ENCODE results near the gene PLA2G4E. TPM values are rescaled to one million over a fixed set of nuclear protein-coding genes. Genes with fewer than 3 reads are reported as not detected.

The PLA2G4E gene
- total RNA-seq = not detected

DNA sequence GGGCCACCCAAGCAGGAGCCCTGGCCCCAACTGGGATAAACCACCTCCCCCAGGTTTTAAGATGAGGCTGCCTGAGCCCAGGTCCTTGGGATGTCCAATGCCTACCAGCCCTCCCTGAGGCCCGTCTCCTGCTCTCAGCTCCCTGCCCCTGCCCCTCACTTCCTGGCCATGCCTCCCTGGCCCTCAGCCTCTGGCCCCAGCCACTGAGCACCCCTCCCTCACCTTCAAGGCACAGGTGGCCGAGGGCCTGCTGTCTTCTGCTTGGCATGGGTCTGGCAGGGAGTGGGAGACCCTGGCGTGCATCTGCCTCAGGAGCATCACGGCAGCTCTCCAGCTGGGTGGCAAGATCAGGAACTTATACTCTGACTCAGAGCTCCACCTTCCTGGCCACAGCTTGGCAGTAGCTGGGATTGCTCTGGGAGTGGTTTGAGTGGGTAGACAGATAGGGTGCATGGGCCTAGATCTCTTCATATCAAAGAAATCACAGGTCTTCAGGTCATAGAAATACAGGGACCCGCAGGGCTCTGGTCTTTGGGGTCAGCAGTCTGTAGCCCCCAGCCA lies at the start of gene PLA2G4E:
Gene PLA2G4E, minus strand, starts transcription at position 330 of the 561 bp plus-strand sequence. Its CDS starts 12 bp downstream, at position 318.
- Histone ChIP-seq H3K27ac (no peak within 1 kb of the TSS), H3K36me3 (no peaks in the 10 kb centered on the region), H3K4me1 (peaks cover 36 to 40% of the 10 kb centered on the region in 2 donors), H3K9me3 (no peaks in the 10 kb centered on the region), H3K27me3 (no peaks in the 10 kb centered on the region), H3K4me3 (no peak within 1 kb of the TSS)
- no peak for DNase-seq
- TF ChIP-seq POLR2A (IDR thresholded peaks at IDR 0.05) = no peak
- TF ChIP-seq, protein P1, sequence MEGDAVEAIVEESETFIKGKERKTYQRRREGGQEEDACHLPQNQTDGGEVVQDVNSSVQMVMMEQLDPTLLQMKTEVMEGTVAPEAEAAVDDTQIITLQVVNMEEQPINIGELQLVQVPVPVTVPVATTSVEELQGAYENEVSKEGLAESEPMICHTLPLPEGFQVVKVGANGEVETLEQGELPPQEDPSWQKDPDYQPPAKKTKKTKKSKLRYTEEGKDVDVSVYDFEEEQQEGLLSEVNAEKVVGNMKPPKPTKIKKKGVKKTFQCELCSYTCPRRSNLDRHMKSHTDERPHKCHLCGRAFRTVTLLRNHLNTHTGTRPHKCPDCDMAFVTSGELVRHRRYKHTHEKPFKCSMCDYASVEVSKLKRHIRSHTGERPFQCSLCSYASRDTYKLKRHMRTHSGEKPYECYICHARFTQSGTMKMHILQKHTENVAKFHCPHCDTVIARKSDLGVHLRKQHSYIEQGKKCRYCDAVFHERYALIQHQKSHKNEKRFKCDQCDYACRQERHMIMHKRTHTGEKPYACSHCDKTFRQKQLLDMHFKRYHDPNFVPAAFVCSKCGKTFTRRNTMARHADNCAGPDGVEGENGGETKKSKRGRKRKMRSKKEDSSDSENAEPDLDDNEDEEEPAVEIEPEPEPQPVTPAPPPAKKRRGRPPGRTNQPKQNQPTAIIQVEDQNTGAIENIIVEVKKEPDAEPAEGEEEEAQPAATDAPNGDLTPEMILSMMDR (IDR thresholded peaks at IDR 0.05 in 4 of 5, conservative IDR thresholded peaks at IDR 0.05 in 1 of 5) = no peak
- no peak for ATAC-seq
- intact Hi-C loops (cut with DNase I; ENCODE audit: low total_unique reads) (no loop called here), in situ Hi-C loops (cut with MboI; ENCODE audit: low sequenced_read_pairs in 4 of 4) (no loop called here)

DNA sequence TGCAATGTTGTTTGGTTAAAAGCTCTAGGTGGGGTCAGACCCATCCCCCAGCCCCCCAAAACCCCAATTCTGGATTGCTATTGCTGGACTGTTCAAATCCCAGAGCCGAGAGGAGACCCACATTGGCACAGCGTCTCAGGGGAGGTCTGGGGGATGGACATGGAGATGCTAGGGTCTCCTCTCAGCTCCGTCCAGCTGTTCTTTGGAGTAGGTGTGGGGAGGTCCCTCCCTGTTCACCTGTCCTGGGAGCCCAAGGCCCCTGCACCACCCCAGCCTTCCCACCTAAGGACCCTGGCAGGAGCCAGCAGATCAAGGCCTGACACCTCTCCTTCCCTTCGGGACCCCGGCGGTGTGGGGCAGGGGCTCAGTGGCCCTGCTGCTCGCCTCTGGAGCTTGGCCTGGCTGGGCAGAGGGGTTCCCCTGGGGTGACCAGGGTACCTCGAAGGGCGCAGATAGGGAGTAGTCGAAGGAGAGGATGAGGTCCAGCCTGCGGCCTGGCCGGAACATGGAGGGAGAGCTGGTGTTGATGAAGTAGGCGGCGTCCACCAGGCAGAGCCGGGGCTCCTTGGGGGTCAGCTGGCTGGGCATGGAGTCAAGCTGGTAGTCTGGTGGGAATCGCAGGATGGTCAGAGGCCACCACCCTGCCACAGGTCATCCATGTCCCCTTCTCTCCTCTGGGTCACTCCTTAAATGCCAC lies 49.6 kb upstream of the PLA2G4E start:
- no peak for ATAC-seq
- H3K4me1 ChIP-seq = no peaks in the 10 kb centered on the region
- no peak for DNase-seq

GRCh38 chr15:42069496-42070278 lies 48.8 kb upstream of the PLA2G4E start:
- TF ChIP-seq POLR2A (IDR thresholded peaks at IDR 0.05) = no peak
- TF ChIP-seq, protein P1 (IDR thresholded peaks at IDR 0.05 in 4 of 5, conservative IDR thresholded peaks at IDR 0.05 in 1 of 5) = no peak
- Histone ChIP-seq H3K27ac (no peak overlapping the region), H3K36me3 (no peaks in the 10 kb centered on the region), H3K27me3 (no peaks in the 10 kb centered on the region), H3K9me3 (no peaks in the 10 kb centered on the region), H3K4me3 (no peak overlapping the region), H3K4me1 (no peaks in the 10 kb centered on the region)
- in situ Hi-C loops (cut with MboI; ENCODE audit: low sequenced_read_pairs in 4 of 4) = no loop called here
- ATAC-seq = no peak
- intact Hi-C loops (cut with DNase I; ENCODE audit: low total_unique reads) = loop anchor here (5.0 kb wide), 2 partner anchors 403 to 583 kb away; no protein-coding TSS in a partner anchor
- no peak for DNase-seq

More for the DNA sequence above, 49.6 kb upstream of the PLA2G4E start:
- Histone ChIP-seq H3K27ac (no peak overlapping the region), H3K4me3 (no peak overlapping the region), H3K9me3 (no peaks in the 10 kb centered on the region), H3K36me3 (no peaks in the 10 kb centered on the region), H3K27me3 (no peaks in the 10 kb centered on the region)
- in situ Hi-C loops (cut with MboI; ENCODE audit: low sequenced_read_pairs in 4 of 4) (no loop called here), intact Hi-C loops (cut with DNase I; ENCODE audit: low total_unique reads) (no loop called here)
- TF ChIP-seq POLR2A (IDR thresholded peaks at IDR 0.05) = no peak
- TF ChIP-seq, protein P1 (IDR thresholded peaks at IDR 0.05 in 4 of 5, conservative IDR thresholded peaks at IDR 0.05 in 1 of 5) = no peak

GRCh38 chr15:42069025-42069424 lies 48.2 kb upstream of the PLA2G4E start:
- intact Hi-C loops (cut with DNase I; ENCODE audit: low total_unique reads) (loop anchor here (5.0 kb wide), 2 partner anchors 403 to 583 kb away; no protein-coding TSS in a partner anchor), in situ Hi-C loops (cut with MboI; ENCODE audit: low sequenced_read_pairs in 4 of 4) (no loop called here)
- H3K4me3 ChIP-seq = no peak overlapping the region
- no peaks in the 10 kb centered on the region for H3K9me3 ChIP-seq
- ATAC-seq (no peak), DNase-seq (no peak)
- no peaks in the 10 kb centered on the region for H3K36me3 ChIP-seq
- no peaks in the 10 kb centered on the region for H3K27me3 ChIP-seq
- H3K27ac ChIP-seq = no peak overlapping the region
- H3K4me1 ChIP-seq = no peaks in the 10 kb centered on the region
- no peak for TF ChIP-seq POLR2A (IDR thresholded peaks at IDR 0.05)
- TF ChIP-seq, protein P1 (IDR thresholded peaks at IDR 0.05 in 4 of 5, conservative IDR thresholded peaks at IDR 0.05 in 1 of 5) = no peak
